ENCODE data around the gene P2RX5.

P2RX5 gene

DNA sequence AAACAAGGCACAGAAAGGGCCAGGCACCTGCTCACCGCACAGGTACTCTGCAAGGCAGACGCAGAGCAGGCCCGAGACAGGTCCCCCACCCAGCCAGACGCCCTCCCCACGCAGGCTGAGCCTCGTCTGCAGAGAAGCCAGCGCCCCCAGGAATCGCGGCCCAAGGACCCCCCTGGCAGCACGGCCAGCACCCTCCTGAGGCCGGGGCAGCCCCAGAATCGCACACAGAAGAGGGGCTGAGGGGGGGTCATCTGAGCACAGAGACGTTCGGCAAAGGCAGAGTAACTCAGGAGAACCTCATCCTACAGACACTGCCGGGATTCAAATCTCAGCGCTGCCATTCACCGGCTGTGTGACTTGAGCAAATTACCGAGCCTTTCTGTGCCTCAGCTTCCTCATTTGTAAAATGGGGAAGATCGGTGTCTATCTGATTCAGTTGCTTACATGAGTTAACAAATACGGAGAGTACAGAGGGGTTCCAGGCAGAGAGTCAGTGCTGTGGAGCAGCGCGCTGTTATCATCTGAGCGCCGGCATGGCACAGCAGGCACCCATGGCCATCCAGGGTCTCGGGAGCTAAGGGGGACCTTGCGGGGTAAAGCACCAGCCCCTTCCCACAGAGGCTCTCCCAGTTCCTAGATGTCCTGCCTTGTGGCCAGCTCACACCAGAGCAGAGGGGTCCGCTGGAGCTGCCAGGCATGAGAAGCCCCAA is 17.0 kb downstream of the P2RX5 start:
- Histone ChIP-seq H3K4me1 (ENCODE audit: control insufficient read depth, insufficient read depth, low read length) (no peaks in the 10 kb centered on the region), H3K27ac (ENCODE audit: extremely low read depth, low read depth, low read length) (no peak overlapping the region), H3K9me3 (ENCODE audit: control insufficient read depth, insufficient read depth, low read depth, low read length) (no peaks in the 10 kb centered on the region), H3K36me3 (ENCODE audit: control insufficient read depth in 2 of 2, insufficient read depth in 1 of 2, low read length in 2 of 2) (no peaks in the 10 kb centered on the region), H3K4me3 (ENCODE audit: low read depth, low read length) (no peak overlapping the region)
- CTCF ChIA-PET: interaction anchor here (1.0 to 1.7 kb wide), 2 partner anchors 9 to 11 kb away, joined by 3 to 4 read pairs; no protein-coding TSS in a partner anchor
- TF ChIP-seq ZIC2 (tag by site-specific recombination; IDR thresholded peaks at IDR 0.05) (no peak), ZNF776 (tag by site-specific recombination; IDR thresholded peaks at IDR 0.05; ENCODE audit: borderline replicate concordance) (no peak), ZNF292 (tag by site-specific recombination; IDR thresholded peaks at IDR 0.05; ENCODE audit: borderline replicate concordance, low read depth) (no peak)
- POLR2A ChIA-PET: interaction anchor here (1.0 to 1.6 kb wide), 2 partner anchors 10 to 43 kb away, joined by 3 to 4 read pairs; partner anchors contain the start of genes CTNS, EMC6 and SHPK

DNA sequence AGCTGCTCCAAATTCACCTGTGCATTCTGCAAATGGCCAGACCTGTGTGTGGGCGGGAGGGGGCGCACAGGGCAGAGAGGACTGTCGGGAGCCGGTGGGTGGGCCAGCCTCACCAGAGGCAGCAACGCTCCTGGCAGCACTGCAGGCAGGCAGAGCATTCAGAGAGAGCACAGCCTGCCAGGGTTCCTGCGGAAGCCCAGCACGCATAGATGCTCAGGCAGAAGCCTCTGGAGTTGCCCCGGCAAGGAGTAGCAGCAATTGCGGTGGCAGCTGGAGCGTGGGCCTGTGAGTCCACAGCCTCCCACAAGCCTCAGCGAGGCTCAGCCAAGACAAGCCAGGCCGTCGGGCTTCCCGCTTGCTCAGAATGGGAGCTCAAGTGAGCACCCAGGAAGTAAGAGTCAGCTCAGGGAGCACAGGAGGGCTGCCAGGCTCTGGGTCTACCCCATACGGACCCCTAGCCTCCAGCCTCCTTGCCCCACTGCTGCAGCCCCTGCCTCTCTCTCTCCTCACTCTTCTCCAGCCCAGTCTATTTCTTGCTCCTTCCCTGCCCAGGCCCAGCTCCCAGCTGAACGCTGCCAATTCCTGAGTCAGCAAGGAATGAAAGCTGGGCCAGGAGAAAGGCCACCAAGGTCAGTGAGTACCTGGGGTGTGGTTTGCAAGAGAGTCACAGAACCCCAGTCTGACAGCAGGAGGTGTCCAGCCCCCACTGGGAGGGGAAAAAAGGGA is 17.7 kb downstream of the P2RX5 start:
- no peak overlapping the region for H3K4me3 ChIP-seq (ENCODE audit: low read depth, low read length)
- H3K9me3 ChIP-seq (ENCODE audit: control insufficient read depth, insufficient read depth, low read depth, low read length): no peaks in the 10 kb centered on the region
- no peak overlapping the region for H3K27ac ChIP-seq (ENCODE audit: extremely low read depth, low read depth, low read length)
- H3K4me1 ChIP-seq (ENCODE audit: control insufficient read depth, insufficient read depth, low read length): no peaks in the 10 kb centered on the region
- CTCF ChIA-PET: interaction anchor here (0.6 to 1.7 kb wide), 3 partner anchors 11 to 59 kb away, joined by 4 to 7 read pairs (median 4); no protein-coding TSS in a partner anchor
- peak; percentile 38; the same call in 1 of the 2 replicates for TF ChIP-seq EGR2 (tag by site-specific recombination; IDR thresholded peaks at IDR 0.05; ENCODE audit: low read depth)
- no peak for TF ChIP-seq HOXC10 (CRISPR knock-in tag; IDR thresholded peaks at IDR 0.05)
- peak; percentile 24; the same call in 1 of the 2 replicates for TF ChIP-seq ZFHX2 (tag by site-specific recombination; conservative IDR thresholded peaks at IDR 0.05)
- no peak for TF ChIP-seq SALL2 (tag by site-specific recombination; IDR thresholded peaks at IDR 0.05; ENCODE audit: borderline replicate concordance)
- no peak for TF ChIP-seq ZNF274 (IDR thresholded peaks at IDR 0.05; ENCODE audit: low read length)
- no peak for TF ChIP-seq ZNF274 (tag by site-specific recombination; IDR thresholded peaks at IDR 0.05; ENCODE audit: borderline replicate concordance)
- no peak for TF ChIP-seq ZNF610 (tag by site-specific recombination; IDR thresholded peaks at IDR 0.05; ENCODE audit: borderline replicate concordance)
- TF ChIP-seq IKZF3 (tag by site-specific recombination; IDR thresholded peaks at IDR 0.05): no peak
- TF ChIP-seq ZNF132 (tag by site-specific recombination; IDR thresholded peaks at IDR 0.05; ENCODE audit: borderline replicate concordance): no peak
- no peak for TF ChIP-seq ZNF571 (tag by site-specific recombination; IDR thresholded peaks at IDR 0.05)
- TF ChIP-seq ZNF514 (tag by site-specific recombination; IDR thresholded peaks at IDR 0.05): no peak
- no peak for TF ChIP-seq ZNF837 (tag by site-specific recombination; IDR thresholded peaks at IDR 0.05)
- no peak for TF ChIP-seq ZNF707 (tag by site-specific recombination; IDR thresholded peaks at IDR 0.05)
- TF ChIP-seq, protein P1, sequence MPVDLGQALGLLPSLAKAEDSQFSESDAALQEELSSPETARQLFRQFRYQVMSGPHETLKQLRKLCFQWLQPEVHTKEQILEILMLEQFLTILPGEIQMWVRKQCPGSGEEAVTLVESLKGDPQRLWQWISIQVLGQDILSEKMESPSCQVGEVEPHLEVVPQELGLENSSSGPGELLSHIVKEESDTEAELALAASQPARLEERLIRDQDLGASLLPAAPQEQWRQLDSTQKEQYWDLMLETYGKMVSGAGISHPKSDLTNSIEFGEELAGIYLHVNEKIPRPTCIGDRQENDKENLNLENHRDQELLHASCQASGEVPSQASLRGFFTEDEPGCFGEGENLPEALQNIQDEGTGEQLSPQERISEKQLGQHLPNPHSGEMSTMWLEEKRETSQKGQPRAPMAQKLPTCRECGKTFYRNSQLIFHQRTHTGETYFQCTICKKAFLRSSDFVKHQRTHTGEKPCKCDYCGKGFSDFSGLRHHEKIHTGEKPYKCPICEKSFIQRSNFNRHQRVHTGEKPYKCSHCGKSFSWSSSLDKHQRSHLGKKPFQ (tag by site-specific recombination; IDR thresholded peaks at IDR 0.05): no peak
- TF ChIP-seq, protein P2, sequence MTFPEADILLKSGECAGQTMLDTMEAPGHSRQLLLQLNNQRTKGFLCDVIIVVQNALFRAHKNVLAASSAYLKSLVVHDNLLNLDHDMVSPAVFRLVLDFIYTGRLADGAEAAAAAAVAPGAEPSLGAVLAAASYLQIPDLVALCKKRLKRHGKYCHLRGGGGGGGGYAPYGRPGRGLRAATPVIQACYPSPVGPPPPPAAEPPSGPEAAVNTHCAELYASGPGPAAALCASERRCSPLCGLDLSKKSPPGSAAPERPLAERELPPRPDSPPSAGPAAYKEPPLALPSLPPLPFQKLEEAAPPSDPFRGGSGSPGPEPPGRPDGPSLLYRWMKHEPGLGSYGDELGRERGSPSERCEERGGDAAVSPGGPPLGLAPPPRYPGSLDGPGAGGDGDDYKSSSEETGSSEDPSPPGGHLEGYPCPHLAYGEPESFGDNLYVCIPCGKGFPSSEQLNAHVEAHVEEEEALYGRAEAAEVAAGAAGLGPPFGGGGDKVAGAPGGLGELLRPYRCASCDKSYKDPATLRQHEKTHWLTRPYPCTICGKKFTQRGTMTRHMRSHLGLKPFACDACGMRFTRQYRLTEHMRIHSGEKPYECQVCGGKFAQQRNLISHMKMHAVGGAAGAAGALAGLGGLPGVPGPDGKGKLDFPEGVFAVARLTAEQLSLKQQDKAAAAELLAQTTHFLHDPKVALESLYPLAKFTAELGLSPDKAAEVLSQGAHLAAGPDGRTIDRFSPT (tag by site-specific recombination; IDR thresholded peaks at IDR 0.05): no peak
- TF ChIP-seq ZNF747 (tag by site-specific recombination; IDR thresholded peaks at IDR 0.05): no peak
- no peak for TF ChIP-seq ZNF10 (tag by site-specific recombination; IDR thresholded peaks at IDR 0.05)
- TF ChIP-seq ZNF174 (tag by site-specific recombination; IDR thresholded peaks at IDR 0.05): no peak
- H3K36me3 ChIP-seq (ENCODE audit: control insufficient read depth in 2 of 2, insufficient read depth in 1 of 2, low read length in 2 of 2): no peaks in the 10 kb centered on the region
- POLR2A ChIA-PET: interaction anchor here (0.5 to 1.6 kb wide), 3 partner anchors 9 to 596 kb away, joined by 3 to 4 read pairs (median 3); partner anchors contain the start of genes CTNS, EMC6 and SHPK

Measured in HEK293 (cell line).